AG04449 (cell line): ENCODE measurements around the gene AHI1.

Experiments used
- CTCF ChIA-PET: fragments of 350-600 bp; formaldehyde crosslinking; extraction: SDS; loops from one replicate; lab custom pipeline; 2021; ENCODE audit warnings: antibody characterized with exemption; lab: Yijun Ruan, JAX
- POLR2A ChIA-PET: fragments of 400-600, 350-600 bp; formaldehyde crosslinking; extraction: SDS; loops from one replicate; lab custom pipeline; 2020; ENCODE audit warnings: antibody characterized with exemption, inconsistent platforms; lab: Yijun Ruan, JAX
- DNase-seq: peaks from one replicate; pipeline ENCODE4 v3.0.0-alpha.2; 2010; ENCODE audit warnings: low read depth, low spot score
- H3K4me3 ChIP-seq: 2 replicates; pipeline ENCODE4 v1.5.1; 2011; ENCODE audit warnings: low read depth, mild to moderate bottlenecking, control low read depth, low read length
- TF ChIP-seq, protein P1 (sequence below): IDR thresholded peaks from one replicate; pipeline ENCODE4 v1.5.1; 2011; ENCODE audit warnings: mild to moderate bottlenecking, moderate library complexity, low read length, control low read depth, inconsistent platforms; ENCODE audit not compliant: insufficient read depth; ENCODE audit errors: missing control alignments

AHI1 gene

DNA sequence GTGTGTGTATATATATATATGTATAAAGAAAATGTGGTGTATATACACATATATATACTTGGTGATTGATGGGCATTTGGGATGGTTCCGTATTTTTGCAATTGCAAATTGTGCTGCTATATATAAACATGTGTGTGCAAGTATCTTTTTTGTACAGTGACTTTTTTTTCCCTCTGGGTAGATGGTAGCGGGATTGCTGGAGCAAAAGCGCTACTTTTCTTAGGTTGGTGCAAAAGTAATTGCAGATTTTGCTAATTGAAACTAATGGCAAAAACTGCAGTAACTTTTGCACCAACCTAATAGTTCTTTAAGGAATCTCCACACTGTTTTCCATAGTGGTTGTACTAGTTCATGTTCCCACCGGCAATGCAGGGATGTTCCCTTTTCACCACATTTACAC, 135.4 kb downstream of the AHI1 start:
- DNase-seq, result no peak
- ChIA-PET POLR2A (no interaction called here), CTCF (no interaction called here)
- H3K4me3 ChIP-seq, result no peak overlapping the region
- TF ChIP-seq, protein P1, sequence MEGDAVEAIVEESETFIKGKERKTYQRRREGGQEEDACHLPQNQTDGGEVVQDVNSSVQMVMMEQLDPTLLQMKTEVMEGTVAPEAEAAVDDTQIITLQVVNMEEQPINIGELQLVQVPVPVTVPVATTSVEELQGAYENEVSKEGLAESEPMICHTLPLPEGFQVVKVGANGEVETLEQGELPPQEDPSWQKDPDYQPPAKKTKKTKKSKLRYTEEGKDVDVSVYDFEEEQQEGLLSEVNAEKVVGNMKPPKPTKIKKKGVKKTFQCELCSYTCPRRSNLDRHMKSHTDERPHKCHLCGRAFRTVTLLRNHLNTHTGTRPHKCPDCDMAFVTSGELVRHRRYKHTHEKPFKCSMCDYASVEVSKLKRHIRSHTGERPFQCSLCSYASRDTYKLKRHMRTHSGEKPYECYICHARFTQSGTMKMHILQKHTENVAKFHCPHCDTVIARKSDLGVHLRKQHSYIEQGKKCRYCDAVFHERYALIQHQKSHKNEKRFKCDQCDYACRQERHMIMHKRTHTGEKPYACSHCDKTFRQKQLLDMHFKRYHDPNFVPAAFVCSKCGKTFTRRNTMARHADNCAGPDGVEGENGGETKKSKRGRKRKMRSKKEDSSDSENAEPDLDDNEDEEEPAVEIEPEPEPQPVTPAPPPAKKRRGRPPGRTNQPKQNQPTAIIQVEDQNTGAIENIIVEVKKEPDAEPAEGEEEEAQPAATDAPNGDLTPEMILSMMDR, result no peak

DNA sequence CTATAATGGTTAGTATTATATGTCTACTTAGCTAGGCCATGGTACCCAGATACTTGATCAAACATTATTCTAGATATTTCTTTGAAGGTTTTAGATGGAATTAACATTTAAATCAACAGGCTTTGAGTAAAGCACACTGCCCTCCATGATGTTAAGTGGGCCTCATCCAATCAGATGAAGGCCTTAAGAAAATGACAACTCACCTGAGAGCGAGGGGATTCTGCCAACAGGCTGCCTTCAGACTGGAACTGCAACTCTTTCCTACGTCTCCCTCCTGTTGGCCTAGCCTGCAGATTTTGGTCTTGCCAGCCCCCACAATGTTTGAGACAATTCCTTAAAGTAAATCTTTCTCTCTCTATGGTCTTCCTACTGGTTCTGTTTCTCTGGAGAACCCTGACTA, 137.3 kb downstream of the AHI1 start:
- ChIA-PET CTCF (no interaction called here), POLR2A (no interaction called here)
- TF ChIP-seq, protein P1, result no peak
- H3K4me3 ChIP-seq, result no peak overlapping the region
- no peak for DNase-seq

DNA sequence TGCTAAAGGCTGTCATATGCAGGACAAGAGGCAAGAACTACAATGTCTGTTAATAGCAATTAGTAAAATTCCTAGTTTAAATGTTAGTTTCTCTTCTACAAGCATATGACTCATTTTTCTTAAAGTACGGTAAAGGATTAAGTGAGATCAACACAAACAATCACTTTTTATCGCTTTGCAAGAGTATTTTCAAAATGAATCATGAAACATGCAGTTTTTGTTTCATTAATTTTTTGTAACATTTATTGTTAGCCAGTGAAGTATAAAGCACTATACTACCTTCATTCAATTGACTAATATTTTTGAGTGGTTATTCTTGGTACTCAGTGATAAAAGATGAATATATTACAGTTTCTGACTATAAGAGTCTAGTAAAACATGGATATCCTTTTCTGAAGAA, 138.6 kb downstream of the AHI1 start:
- no peak overlapping the region for H3K4me3 ChIP-seq
- TF ChIP-seq, protein P1, result no peak
- CTCF ChIA-PET, result no interaction called here
- DNase-seq, result peak; percentile 5
- POLR2A ChIA-PET, result no interaction called here

DNA sequence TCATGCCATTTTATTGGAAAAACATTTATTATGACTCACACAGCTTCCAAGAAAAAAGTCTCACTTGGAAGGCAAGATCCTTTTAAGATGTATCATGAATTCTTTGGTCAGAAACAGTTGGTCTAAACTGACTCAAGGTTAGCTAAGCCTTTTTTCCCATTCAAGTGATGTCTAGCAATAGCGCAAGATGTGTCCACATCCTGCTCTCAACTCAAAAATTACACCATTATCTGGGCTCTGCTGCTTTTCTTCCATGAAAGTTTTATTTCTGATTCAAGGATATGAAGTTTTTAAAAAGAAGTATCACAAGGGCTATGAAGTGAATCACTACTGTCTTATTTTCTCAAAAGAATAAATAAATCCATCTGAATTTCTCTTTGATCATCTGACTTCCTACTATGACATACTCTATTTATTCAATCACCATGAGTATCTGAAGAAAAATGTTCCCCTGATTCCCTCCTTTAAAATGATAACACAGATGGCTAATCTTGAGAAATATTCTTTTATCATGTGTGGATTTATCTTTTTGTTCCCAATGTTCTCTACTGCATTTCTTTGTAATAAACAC, 139.2 kb downstream of the AHI1 start:
- no peak overlapping the region for H3K4me3 ChIP-seq
- TF ChIP-seq, protein P1, result no peak
- CTCF ChIA-PET, result no interaction called here
- POLR2A ChIA-PET, result no interaction called here
- DNase-seq, result peak; percentile 88

DNA sequence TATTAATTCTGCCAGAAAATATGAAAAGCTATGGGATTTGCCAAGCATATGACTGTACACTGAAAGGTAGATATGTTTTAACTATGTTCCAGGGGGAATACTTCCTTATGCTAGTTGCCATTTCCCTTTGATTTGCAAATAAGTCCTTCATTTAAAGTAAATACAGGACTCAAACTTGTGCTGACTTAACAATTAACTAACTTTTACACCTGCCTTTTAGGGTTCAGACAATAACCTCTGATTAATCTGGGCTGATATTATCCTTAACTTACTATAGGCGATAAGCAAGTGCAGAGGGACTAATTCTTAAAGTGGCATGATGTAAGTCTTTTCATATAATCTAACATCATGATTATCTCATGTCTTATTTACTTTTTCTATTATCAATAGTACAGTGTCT, 143.1 kb downstream of the AHI1 start:
- POLR2A ChIA-PET, result interaction anchor here (1.1 kb wide), 1 partner anchor 142 kb away, joined by 3 read pairs; no protein-coding TSS in a partner anchor
- H3K4me3 ChIP-seq, result no peak overlapping the region
- CTCF ChIA-PET, result interaction anchor here (1.1 to 1.4 kb wide), 2 partner anchors 69 to 74 kb away, joined by 3 to 4 read pairs; no protein-coding TSS in a partner anchor
- TF ChIP-seq, protein P1, result no peak
- no peak for DNase-seq

DNA sequence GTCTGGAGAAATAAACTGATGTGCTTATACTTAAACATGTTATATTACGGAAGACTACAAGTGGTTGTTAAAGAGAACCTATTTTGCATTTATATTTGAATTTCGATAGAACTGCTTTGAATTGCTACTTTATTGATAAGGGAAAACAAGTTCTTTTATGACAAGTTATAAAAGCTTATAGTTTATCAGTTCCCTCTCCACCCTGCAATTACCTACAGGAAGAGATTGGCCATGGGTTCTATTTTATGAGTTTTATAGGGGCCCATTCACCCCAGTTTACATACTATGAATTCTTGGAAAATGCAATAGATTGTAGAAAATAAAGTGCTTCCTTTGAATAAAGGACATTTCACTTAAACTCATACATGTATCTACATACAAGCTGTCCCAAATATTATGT, 144.4 kb downstream of the AHI1 start:
- CTCF ChIA-PET, result interaction anchor here (0.6 to 1.4 kb wide), 2 partner anchors 71 to 271 kb away, joined by 3 to 4 read pairs; no protein-coding TSS in a partner anchor
- POLR2A ChIA-PET, result no interaction called here
- H3K4me3 ChIP-seq, result no peak overlapping the region
- TF ChIP-seq, protein P1, result no peak
- DNase-seq, result no peak
